ENCODE measurements around the gene MSH2. TPM values are rescaled to one million over a fixed set of nuclear protein-coding genes. Genes with fewer than 3 reads are reported as not detected.
"Not testable (repeated sequence)": the region's sequence is repeated elsewhere in the genome, so short reads cannot be mapped to it uniquely, and the experiment has no call there.

The MSH2 gene
- total RNA-seq, 2 donors from 2014 or later = 45.9 to 58.0 TPM

DNA sequence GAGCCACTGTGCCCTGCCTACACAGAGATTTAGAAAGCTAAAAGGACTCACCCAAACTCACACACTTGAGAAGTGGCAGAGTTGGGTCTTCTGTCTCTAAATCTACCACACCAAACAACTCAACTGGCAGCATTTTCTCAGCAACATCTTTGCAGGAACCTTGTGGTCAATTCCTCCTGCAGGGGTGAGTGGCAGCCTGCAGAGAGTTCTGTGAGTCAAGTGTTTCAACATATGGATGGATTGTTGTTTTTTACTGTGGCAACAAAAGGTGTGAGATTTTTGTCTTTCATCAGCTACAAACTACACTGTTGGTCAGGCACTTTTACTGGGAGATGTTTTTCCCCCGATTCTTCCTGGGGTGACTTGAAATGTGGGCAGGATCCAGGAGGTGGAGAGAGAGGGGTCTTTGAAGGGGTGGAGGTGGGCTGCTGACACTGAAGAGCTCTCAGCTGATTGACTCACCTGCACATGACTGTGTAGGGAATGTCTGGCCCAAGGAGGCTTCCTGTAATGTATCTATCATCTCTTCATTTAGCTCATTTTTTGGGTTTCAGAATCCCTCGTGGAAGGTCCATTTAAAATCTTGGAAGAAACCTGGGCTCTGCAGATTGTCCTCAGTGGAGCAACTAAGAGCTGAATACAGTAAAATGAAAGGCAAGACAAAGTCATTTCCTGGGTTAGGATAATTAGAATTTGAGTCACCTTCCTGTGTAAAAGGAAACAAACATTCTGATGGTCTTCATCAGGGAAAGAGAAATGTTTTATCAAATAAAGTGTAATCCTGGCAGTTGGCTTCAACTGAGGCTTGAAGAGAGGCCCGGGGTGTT lies 98.6 kb downstream of the MSH2 start:
- Mint-ChIP-seq H3K4me3 (no peak overlapping the region), H3K36me3 (ENCODE audit: low read depth) (no peaks in the 10 kb centered on the region), H3K27me3 (no peaks in the 10 kb centered on the region), H3K4me1 (no peaks in the 10 kb centered on the region), H3K27ac (peak overlapping the region; percentile 28), H3K9me3 (no peaks in the 10 kb centered on the region)
- ATAC-seq (replicated peaks) = no peak

DNA sequence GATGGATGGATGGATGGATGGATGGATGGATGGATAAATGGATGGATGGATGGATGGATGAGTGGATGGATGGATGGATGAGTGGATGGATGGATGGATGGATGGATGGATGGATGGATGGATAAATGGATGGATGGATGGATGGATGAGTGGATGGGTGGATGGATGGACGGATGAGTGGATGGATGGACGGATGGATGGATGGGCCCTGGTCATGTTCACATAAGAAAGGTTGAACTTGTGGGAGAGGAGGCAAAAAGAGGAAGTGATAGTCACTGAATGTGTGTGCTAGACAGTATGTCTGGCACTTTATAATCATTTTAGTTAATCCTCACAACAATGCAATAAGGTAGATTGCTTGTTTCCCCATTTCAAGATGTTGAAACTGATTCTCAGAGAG lies 99.5 kb downstream of the MSH2 start:
- H3K4me3 Mint-ChIP-seq; H3K4me1 Mint-ChIP-seq; H3K36me3 Mint-ChIP-seq (ENCODE audit: low read depth); H3K27ac Mint-ChIP-seq; ATAC-seq (replicated peaks); H3K9me3 Mint-ChIP-seq; H3K27me3 Mint-ChIP-seq: not testable (repeated sequence)

DNA sequence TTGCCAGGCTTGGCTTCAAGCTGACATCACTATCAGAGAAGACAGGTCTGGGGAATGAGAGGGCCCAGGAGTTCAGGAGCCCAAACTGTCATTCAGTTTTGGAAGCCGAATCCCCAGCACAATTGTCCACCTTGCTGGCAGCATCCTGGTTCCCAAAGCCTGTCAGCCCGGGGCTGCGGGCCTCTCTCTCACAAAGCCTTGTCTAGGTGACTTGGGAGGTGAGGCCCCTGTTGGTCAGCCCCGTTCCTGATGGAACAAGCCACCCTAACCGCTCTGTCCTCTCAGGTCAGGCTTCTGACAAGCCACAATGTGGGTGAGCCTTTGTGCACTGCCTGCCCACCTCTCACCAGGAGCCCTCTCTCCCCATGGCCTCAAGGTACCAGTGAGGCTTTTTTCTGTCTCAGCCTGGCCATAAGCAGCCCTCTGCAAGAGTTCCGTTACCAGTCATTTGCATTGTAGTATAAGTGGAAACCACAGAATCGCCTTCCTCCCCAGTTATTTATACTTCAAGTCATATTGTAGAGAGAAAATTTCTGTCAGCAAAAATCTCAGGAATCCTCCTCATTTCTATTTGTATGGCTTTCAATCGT lies 100.6 kb downstream of the MSH2 start:
- H3K36me3 Mint-ChIP-seq (ENCODE audit: low read depth) = no peaks in the 10 kb centered on the region
- no peaks in the 10 kb centered on the region for H3K4me1 Mint-ChIP-seq
- H3K4me3 Mint-ChIP-seq = no peak overlapping the region
- no peak overlapping the region for H3K27ac Mint-ChIP-seq
- no peak for ATAC-seq (replicated peaks)
- no peaks in the 10 kb centered on the region for H3K9me3 Mint-ChIP-seq
- H3K27me3 Mint-ChIP-seq = no peaks in the 10 kb centered on the region

DNA sequence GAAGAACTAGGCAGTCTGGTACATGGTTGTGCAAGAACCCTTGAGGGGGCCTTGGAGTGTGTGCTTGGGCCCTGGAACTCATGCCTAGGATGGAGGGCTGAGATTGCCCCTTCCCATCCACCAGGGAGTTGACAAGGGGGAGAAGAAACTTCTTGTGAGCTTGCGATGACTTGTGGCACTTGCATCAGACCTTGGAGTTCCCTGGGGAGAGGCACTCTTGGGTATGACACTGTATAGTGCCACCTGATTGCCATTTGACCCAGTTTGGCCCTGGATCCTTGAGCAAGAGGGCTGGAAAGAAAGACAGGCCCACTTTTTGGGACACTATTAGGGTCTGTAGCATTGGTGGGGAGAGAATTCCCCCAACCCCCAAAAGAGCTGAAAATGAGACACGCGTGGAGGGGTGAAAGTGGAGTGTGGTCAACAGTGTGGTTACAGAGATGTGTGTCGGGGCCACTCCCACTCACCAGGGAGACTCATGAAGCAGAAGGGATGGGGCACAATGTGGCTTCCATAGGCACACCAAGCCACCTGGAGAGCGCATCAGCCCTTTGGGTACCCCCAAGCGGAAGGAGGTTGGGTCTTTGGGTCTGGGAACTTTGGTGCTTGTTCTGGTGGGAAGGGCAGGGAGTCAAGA lies 101.3 kb downstream of the MSH2 start:
- Mint-ChIP-seq H3K4me1 (no peaks in the 10 kb centered on the region), H3K9me3 (no peaks in the 10 kb centered on the region), H3K4me3 (no peak overlapping the region)

DNA sequence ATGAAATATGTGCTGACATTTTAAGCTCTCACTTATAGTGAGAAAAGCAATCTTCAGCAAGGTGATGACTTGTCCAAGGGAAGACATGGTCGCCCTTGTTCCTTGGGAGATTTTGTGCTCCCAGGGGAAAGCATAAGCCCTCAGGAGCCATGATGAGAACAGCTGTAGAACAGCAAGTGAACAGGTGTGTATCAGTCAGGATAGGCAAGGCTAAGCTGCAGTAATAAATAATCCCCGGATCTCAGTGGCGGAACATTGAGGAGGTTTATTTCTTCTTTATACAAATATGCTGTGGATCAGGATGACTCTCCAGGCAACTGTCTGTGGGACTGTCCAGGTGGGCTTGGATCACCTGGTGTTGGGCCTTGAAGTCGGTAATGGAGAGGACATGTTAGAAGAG lies 103.1 kb downstream of the MSH2 start:
- H3K36me3 Mint-ChIP-seq (ENCODE audit: low read depth) = no peaks in the 10 kb centered on the region
- H3K27me3 Mint-ChIP-seq = no peaks in the 10 kb centered on the region
- H3K27ac Mint-ChIP-seq = no peak overlapping the region
- no peaks in the 10 kb centered on the region for H3K9me3 Mint-ChIP-seq
- no peak overlapping the region for H3K4me3 Mint-ChIP-seq
- ATAC-seq (replicated peaks) = no peak
- no peaks in the 10 kb centered on the region for H3K4me1 Mint-ChIP-seq

More for the DNA sequence above, 101.3 kb downstream of the MSH2 start:
- Mint-ChIP-seq H3K27ac (no peak overlapping the region), H3K36me3 (ENCODE audit: low read depth) (no peaks in the 10 kb centered on the region), H3K27me3 (no peaks in the 10 kb centered on the region)
- ATAC-seq (replicated peaks) = no peak

DNA sequence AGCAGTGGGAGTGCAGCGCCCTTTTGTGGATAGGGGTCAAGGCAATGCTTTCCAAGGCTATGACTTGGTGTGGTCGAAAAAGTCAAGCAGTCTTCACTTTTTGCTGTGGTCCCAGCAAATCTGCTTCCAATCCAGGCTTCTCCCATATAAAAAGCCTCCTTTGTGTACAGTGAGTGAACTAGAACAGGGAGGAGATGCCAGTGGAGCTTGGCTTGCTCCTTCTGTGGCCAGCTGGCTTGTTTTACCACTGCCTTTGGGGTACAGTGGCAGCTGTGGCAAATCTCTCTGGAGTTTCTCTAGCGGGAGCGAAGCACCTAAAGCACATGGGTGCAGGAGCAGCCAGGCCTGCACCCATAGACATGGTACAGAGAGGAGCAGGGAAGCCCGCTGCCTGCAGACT lies 103.5 kb downstream of the MSH2 start:
- H3K27ac Mint-ChIP-seq = no peak overlapping the region
- H3K27me3 Mint-ChIP-seq = no peaks in the 10 kb centered on the region
- H3K4me1 Mint-ChIP-seq = no peaks in the 10 kb centered on the region
- no peaks in the 10 kb centered on the region for H3K36me3 Mint-ChIP-seq (ENCODE audit: low read depth)
- no peak for ATAC-seq (replicated peaks)
- H3K9me3 Mint-ChIP-seq = no peaks in the 10 kb centered on the region
- H3K4me3 Mint-ChIP-seq = no peak overlapping the region

DNA sequence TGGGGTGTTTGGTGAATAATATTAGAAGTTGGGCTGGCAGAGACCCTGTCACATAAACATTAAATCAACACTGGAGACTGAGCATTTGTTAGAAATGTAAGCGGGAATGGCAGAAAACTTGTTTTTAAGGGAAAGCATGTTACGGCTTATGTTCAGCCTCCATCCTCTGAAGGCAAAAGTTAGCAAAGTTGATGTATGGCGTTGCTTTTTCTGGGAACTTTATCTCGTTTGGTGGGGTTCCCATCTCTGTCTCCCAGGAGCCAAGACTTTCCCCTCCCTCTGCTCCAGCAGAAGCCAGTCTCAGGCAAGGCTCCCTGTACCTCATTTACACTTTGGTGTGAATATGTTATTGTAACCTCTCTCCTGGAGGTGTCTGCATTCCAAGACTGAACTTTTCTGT lies 105.1 kb downstream of the MSH2 start:
- no peaks in the 10 kb centered on the region for H3K9me3 Mint-ChIP-seq
- no peak overlapping the region for H3K4me3 Mint-ChIP-seq
- H3K27ac Mint-ChIP-seq = no peak overlapping the region
- no peaks in the 10 kb centered on the region for H3K36me3 Mint-ChIP-seq (ENCODE audit: low read depth)
- no peaks in the 10 kb centered on the region for H3K27me3 Mint-ChIP-seq
- ATAC-seq (replicated peaks) = no peak
- no peaks in the 10 kb centered on the region for H3K4me1 Mint-ChIP-seq

DNA sequence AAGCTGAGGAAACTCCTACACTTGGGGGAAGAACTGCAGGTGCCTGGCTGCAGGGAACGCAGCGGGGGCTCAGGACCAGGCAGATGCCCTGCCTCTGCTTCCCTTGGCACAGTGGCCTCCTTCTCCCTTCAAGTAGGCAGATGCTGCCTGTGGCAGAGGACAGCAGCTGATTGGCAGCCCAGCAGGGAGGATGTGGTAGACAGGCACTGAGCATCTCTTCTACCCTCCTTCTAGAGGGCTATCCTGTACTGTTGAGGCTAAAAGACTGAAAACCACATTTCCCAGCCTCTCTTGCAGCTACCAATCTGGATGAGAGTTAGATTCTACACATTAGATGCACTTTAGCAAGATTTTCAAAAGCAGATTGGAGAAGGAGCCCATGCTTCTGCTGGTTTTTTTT lies 105.7 kb downstream of the MSH2 start:
- no peaks in the 10 kb centered on the region for H3K4me1 Mint-ChIP-seq
- ATAC-seq (replicated peaks) = no peak
- H3K9me3 Mint-ChIP-seq = no peaks in the 10 kb centered on the region
- no peak overlapping the region for H3K27ac Mint-ChIP-seq
- no peaks in the 10 kb centered on the region for H3K27me3 Mint-ChIP-seq
- H3K4me3 Mint-ChIP-seq = no peak overlapping the region
- no peaks in the 10 kb centered on the region for H3K36me3 Mint-ChIP-seq (ENCODE audit: low read depth)

DNA sequence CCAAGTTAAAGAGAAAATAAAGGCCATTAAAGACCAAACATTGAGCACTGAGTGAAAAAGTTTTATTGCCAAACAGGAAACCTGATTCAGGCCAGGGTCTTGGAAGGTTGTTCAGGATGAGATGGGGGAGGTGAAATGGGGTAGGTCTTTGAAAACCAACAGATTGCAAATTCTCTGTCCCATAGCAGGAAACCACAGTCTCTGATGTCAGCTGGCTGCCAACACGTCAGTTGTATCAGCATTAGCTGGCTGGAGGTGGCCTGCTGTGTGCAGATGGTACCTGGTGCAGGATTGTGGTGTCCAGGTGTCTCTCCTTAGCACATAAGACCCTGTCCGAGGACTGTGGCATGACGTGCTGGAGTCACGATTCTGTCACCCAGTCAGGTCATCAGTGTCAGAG lies 106.3 kb downstream of the MSH2 start:
- ATAC-seq (replicated peaks) = no peak
- Mint-ChIP-seq H3K27me3 (no peaks in the 10 kb centered on the region), H3K4me1 (no peaks in the 10 kb centered on the region), H3K9me3 (no peaks in the 10 kb centered on the region), H3K4me3 (no peak overlapping the region), H3K27ac (no peak overlapping the region), H3K36me3 (ENCODE audit: low read depth) (no peaks in the 10 kb centered on the region)

DNA sequence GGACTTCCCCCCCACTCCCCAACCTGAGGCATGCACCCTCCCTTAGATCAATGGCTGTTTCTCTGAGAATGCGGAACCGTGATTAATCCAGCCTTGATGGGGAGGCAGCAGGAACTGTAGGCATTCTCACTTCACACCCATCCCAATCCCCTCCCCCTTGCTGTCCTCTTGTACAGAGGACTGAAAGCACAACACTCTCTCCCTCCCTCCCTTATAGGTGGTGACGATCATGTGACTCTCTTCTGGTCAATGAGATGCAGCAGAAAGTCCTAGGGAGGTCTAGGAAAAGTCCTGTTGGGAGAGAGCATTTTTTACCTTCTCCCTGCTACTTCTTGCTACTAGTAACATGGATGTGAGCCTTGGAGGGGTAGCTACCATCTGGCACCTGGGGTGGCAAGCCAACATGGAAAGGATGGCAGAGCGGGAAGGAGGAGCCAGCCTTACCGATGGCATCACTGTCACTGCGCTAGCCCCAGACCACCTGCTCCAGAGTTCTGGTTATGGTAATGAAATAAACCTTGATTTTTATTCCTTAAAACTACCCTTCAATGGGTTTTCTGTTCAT lies 106.9 kb downstream of the MSH2 start:
- Mint-ChIP-seq H3K9me3 (no peaks in the 10 kb centered on the region), H3K27ac (no peak overlapping the region), H3K4me3 (no peak overlapping the region), H3K27me3 (no peaks in the 10 kb centered on the region), H3K4me1 (no peaks in the 10 kb centered on the region), H3K36me3 (ENCODE audit: low read depth) (no peaks in the 10 kb centered on the region)
- no peak for ATAC-seq (replicated peaks)

DNA sequence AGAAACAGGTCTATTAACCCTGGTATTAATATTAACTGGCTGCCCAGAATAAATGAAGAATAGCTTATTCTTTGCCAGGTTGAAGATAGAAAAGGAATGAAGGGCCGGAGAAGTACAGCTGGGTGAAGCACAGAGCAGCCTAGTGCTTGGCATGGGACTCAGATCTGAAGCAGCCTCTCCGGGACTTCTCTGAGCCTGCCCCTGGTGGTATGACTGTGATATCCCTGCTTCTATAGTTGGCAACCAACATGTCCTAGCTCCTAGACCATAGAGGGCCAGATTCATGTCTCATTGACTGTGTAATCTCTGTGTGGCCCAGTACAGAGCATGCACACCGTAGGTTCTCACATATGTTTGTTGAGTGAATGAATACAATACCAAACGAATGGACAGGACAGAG lies 107.8 kb downstream of the MSH2 start:
- ATAC-seq (replicated peaks) = no peak
- no peaks in the 10 kb centered on the region for H3K4me1 Mint-ChIP-seq
- no peaks in the 10 kb centered on the region for H3K9me3 Mint-ChIP-seq
- H3K27me3 Mint-ChIP-seq = no peaks in the 10 kb centered on the region
- H3K36me3 Mint-ChIP-seq (ENCODE audit: low read depth) = no peaks in the 10 kb centered on the region
- no peak overlapping the region for H3K27ac Mint-ChIP-seq
- no peak overlapping the region for H3K4me3 Mint-ChIP-seq

DNA sequence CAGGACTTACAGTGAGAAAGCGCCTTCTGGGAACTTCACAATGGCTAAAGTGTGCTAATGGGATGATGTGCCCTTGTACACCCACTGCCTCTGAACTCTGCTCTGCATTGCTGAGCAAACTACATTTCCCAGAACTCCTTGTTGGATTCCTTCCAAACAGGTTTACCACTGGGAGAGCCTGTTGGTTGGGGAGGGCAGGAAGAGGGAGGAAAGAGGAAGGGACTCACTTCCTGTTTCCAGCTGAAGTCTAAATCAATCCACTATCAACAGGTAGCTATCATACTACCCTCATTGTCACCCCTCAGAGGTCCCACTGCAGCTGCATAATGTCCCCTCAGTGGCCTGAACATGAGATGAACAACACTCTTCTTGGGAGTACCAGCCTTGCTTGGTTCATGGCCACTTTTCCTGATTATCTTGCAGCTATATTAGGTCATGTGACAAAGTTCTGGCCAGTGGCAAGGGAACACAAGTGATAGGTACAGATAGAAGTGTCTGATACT lies 109.7 kb downstream of the MSH2 start:
- Mint-ChIP-seq H3K4me1 (no peaks in the 10 kb centered on the region), H3K36me3 (ENCODE audit: low read depth) (no peaks in the 10 kb centered on the region), H3K9me3 (no peaks in the 10 kb centered on the region), H3K27me3 (no peaks in the 10 kb centered on the region), H3K27ac (no peak overlapping the region), H3K4me3 (no peak overlapping the region)
- ATAC-seq (replicated peaks) = no peak

DNA sequence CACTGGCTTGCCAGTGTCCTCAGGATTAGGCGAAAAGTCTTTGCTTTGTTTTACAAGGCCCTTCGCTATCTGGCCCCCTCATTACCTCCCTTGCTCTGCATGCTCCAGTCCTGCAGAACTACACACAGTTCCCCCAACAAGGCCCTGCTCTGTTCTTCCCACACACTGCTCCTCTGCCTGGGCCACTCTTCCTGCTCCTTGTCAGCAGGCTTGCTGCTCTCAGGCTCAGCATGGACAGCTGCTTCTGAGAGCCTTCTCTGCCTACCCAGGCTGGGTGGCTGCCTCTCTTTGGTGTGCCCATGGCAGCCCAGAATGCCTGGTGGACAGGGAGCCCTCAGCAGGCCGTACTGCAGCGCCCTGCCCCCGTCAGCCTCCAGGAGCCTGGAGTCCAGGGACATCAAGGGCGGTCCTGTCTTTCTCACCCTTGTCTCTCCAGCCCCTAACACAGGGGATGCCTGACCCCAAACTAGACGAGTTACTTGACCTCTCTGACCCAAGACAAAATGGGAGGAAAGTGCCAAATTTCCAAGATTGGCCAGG lies 111.1 kb downstream of the MSH2 start:
- H3K27ac Mint-ChIP-seq = no peak overlapping the region
- no peaks in the 10 kb centered on the region for H3K4me1 Mint-ChIP-seq
- no peaks in the 10 kb centered on the region for H3K27me3 Mint-ChIP-seq
- H3K36me3 Mint-ChIP-seq (ENCODE audit: low read depth) = no peaks in the 10 kb centered on the region
- no peaks in the 10 kb centered on the region for H3K9me3 Mint-ChIP-seq
- no peak overlapping the region for H3K4me3 Mint-ChIP-seq
- no peak for ATAC-seq (replicated peaks)

DNA sequence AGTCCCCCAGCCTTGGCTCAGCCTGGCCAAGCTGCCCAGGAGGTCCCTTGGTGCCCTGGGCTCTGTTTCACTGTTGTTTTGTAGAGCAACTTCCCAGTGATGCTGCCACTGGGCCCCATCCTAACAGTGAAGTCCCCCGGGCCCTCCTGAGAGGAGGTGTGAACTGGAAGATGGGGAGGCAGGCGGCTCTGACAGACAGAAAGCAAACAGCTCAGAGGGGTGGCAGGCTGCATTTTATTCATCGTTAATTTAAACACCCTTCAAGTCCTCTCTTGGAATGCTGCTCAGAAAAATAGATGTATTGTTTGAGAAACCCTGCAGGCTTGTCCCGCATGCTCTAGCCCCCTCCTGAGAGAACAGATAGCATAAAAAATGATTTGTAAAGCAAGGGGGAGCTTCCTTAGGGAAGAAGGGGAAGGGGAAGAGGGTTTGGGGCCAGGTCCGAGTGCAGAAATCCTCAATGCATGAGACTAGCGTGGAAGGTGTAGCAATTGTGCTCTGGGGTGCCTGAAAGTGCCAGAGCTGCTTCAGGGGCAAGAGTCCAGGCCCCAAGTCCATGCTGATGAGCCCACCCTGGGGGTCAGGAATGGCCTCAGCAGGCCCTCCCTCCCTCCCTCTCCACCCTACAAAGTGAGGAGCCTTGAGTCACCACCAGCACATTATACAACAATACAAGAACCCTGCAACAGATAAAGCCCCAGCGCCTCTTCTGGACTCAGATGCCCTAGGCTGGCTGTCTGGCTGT lies 113.6 kb downstream of the MSH2 start:
- Mint-ChIP-seq H3K27ac (no peak overlapping the region), H3K4me3 (no peak overlapping the region), H3K9me3 (no peaks in the 10 kb centered on the region), H3K4me1 (peaks cover 4% of the 10 kb centered on the region), H3K27me3 (no peaks in the 10 kb centered on the region), H3K36me3 (ENCODE audit: low read depth) (no peaks in the 10 kb centered on the region)
- no peak for ATAC-seq (replicated peaks)
